ENCODE measurements around the gene ZNF296. TPM values are rescaled to one million over a fixed set of nuclear protein-coding genes. Genes with fewer than 3 reads are reported as not detected.

The ZNF296 gene
- total RNA-seq, 4 donors from 2014 or later: 0.27 TPM; not detected in 3

DNA sequence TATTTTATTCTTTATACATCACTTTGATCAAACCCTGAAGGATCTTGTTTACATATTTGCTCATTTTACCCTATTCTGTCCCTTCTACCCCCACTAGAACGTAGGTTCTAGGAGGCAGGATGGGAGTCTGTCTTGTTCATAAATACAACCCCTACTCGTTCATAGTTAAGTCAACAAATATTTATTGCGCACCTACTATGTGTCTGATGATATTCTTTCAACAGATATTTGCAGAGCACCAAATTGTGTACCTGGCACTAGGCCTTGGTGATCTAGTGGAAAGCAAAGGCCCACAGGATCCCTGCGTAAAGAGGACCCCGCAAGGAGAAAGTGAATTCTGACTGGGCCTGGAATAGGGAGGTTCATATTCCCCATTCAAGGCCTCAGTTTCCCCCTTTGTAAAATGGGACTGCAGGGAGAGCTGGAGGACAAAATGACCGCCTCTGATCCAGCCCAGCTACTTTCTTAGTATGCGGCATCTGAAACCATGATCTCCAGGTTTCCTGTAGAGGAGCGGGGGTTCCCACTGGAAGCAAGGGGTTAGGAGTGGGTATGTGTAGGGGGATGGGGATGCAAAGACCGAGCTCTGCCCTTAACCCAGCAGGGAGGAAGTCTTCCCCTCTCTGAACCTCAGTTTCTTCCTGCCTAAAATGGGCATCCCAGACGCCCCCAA lies 2.2 kb upstream of the ZNF296 start:
- intact Hi-C loops (cut with DNase I; ENCODE audit: low total_unique reads): loop anchor here (2.0 kb wide), 1 partner anchor 40 kb away; the partner anchor contains the start of gene CLASRP
- Histone ChIP-seq H3K36me3 (no peaks in the 10 kb centered on the region), H3K27ac (peak overlapping the region; percentile 57 to 75), H3K27me3 (no peaks in the 10 kb centered on the region), H3K9me3 (no peaks in the 10 kb centered on the region), H3K4me1 (peaks cover 0 to 4% of the 10 kb centered on the region in 2 donors), H3K4me3 (peak overlapping the region; percentile 78 to 96)
- no peak for DNase-seq
- no peak for TF ChIP-seq POLR2A (IDR thresholded peaks at IDR 0.05)
- TF ChIP-seq, protein P1, sequence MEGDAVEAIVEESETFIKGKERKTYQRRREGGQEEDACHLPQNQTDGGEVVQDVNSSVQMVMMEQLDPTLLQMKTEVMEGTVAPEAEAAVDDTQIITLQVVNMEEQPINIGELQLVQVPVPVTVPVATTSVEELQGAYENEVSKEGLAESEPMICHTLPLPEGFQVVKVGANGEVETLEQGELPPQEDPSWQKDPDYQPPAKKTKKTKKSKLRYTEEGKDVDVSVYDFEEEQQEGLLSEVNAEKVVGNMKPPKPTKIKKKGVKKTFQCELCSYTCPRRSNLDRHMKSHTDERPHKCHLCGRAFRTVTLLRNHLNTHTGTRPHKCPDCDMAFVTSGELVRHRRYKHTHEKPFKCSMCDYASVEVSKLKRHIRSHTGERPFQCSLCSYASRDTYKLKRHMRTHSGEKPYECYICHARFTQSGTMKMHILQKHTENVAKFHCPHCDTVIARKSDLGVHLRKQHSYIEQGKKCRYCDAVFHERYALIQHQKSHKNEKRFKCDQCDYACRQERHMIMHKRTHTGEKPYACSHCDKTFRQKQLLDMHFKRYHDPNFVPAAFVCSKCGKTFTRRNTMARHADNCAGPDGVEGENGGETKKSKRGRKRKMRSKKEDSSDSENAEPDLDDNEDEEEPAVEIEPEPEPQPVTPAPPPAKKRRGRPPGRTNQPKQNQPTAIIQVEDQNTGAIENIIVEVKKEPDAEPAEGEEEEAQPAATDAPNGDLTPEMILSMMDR (IDR thresholded peaks at IDR 0.05): no peak

DNA sequence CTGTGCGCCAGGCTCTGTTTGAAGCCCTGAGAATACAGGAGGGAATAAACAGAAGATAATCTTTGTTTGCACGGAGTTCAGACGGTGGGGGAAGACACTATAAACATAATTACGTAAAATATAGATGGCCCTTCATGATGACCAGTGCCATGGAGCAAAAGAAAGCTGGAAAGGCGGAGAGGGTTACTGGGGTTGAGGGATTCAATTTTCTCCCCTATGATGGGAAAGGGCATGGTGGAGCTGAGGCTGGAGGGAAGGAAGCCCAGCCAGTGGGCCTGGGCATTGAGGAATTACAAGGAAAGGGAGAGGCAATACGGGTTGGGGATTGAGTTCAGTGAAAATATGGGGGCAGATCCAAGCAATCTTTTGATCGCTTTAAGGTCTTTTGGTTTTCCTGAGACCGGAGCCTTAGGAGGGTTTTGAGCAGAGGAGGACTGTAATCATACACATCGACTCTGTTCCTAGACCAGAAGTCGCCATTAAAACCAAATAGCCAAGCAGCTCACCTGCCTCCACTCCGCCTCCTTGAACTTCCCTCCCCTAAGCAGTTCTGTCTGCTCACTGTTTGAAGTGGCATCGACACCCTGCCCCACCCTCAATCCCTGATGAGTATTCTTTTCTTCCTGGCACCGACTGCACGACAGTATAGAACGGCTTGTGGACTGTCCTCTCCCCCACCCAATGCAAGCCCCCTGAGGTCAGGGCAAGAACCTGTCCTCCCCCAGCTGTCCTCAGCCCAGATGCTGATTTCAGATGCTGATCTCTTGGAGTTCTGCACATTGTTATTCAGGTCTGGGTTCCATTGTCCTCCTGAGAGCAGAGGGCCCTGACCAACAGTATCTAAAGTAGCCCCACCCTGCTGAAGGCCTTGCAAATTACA lies 813 bp upstream of the ZNF296 start:
- Histone ChIP-seq H3K27ac (no peak overlapping the region), H3K4me3 (peak overlapping the region in 1 of 2 donors; percentile 22), H3K9me3 (no peaks in the 10 kb centered on the region), H3K4me1 (peaks cover 0 to 4% of the 10 kb centered on the region in 2 donors), H3K36me3 (no peaks in the 10 kb centered on the region), H3K27me3 (no peaks in the 10 kb centered on the region)
- TF ChIP-seq POLR2A (IDR thresholded peaks at IDR 0.05): no peak
- no peak for DNase-seq
- intact Hi-C loops (cut with DNase I; ENCODE audit: low total_unique reads): no loop called here

DNA sequence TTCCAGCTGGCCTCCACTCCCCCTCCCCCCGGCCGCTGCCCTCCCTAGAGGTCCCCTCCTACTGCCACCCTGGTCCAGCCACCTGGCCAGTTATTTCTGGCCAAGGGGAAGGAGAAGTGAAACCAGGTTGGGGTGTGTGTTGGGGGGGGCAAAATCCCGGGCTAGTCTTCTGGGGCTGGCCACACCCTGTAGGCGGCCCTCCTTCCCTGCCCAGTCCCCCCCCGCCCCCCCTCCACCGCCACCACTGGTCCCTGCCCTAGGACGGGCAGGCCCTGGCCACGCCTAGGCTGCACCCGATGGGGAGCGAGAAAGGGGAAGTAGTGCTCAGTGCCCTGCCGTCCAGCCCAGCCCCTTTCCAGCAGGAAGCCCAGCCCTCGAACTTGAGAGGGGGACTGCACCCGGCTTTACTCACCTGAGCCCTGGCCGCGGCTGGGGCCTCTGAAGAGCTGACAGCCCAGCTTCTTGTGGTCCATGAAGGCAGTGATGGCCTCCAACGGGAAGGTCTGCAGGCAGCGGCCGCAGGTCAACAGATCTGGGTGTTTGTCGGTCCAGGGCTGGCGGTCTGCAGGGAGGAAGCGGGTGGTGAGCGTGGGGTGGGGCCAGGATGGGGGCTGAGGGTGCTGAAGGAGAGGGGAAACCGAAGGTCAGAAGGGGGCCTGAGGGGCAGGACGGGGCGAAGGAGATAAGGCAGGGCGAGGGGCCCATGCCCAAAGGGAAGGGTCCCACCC lies 813 bp downstream of the ZNF296 start:
- Histone ChIP-seq H3K27ac (no peak overlapping the region), H3K9me3 (no peaks in the 10 kb centered on the region), H3K4me1 (peaks cover 0 to 4% of the 10 kb centered on the region in 2 donors), H3K27me3 (no peaks in the 10 kb centered on the region), H3K36me3 (no peaks in the 10 kb centered on the region), H3K4me3 (peak overlapping the region; percentile 17 to 22)
- TF ChIP-seq POLR2A (IDR thresholded peaks at IDR 0.05): no peak
- TF ChIP-seq, protein P1 (IDR thresholded peaks at IDR 0.05): no peak
- intact Hi-C loops (cut with DNase I; ENCODE audit: low total_unique reads): no loop called here
- DNase-seq: no peak

DNA sequence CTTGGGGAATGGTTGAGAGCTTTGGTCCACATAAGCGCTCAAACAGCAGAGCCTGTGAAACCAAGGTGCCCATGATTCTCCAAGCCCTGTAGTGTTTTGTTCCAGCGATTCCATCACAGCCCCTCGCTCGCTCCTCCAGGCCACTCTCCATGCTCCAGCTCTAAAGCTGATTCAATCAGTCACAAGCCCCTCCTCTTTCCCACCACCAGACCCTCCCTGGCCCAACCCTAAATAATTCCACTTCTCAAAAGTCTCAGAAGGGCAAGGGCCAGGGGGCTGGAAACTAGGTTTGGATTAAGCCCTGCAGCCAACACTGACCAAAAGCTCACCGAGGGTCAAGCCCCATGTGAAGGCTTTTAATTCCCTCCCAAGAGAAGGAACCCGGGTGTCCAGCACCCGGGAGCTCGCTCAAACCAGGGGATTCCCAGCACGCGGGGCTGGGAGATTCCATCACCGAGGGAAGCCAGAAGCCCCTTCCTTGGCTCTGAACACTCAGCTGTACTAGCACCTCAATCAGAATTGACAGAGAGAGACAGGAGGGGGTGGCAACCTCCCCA lies 1.5 kb downstream of the ZNF296 start:
- H3K27me3 ChIP-seq: no peaks in the 10 kb centered on the region
- no peak for DNase-seq
- no peaks in the 10 kb centered on the region for H3K9me3 ChIP-seq
- no peak overlapping the region for H3K27ac ChIP-seq
- peaks cover 0 to 4% of the 10 kb centered on the region in 2 donors for H3K4me1 ChIP-seq
- intact Hi-C loops (cut with DNase I; ENCODE audit: low total_unique reads): no loop called here
- TF ChIP-seq POLR2A (IDR thresholded peaks at IDR 0.05): no peak
- TF ChIP-seq, protein P1 (IDR thresholded peaks at IDR 0.05): no peak
- no peaks in the 10 kb centered on the region for H3K36me3 ChIP-seq
- no peak overlapping the region for H3K4me3 ChIP-seq
